HG03060 (cell line): Measurements from ENCODE around the gene SIX6.
A peak's percentile ranks its signal among the peaks of the same experiment; 100 is the strongest.

Experiments
- ATAC-seq: cut with Tn5 transposase; IDR thresholded peaks from one replicate; pipeline ENCODE4 v1.9.1; 2021; ENCODE audit warnings: low read depth, moderate number of reproducible peaks; ENCODE audit not compliant: unreplicated experiment

The SIX6 gene

DNA sequence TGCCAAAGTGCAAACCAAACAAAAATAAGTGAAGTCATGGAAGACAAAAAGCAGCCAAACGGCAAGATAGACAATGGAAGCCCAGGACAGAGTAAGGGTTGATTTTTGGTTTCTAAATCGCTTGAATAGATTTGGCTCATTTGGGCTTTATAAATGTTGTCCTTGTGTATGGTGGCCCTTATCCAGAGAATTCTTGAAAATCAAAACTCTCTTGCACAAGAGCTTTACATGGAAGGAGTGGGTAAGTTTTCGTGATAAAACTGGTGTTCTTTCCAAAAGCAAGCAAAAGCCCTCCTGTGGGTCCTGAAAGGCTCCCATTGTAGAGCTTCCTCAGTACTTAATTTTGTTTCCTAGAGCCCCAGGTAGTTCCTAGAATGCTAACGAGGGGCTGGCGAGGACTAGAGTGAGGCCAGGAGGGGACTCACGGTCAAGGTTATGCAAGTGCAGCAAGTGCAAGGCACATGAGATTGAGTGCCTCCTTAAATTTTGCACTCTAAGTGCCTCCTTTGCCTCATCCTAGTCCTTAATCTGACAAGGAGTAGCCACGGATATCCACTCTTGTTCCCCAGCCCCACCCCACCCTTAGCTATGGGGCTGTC lies 4.1 kb downstream of the SIX6 start:
- ATAC-seq, result no peak

GRCh38 chr14:60514378-60514740 lies 5.4 kb downstream of the SIX6 start:
- no peak for ATAC-seq

DNA sequence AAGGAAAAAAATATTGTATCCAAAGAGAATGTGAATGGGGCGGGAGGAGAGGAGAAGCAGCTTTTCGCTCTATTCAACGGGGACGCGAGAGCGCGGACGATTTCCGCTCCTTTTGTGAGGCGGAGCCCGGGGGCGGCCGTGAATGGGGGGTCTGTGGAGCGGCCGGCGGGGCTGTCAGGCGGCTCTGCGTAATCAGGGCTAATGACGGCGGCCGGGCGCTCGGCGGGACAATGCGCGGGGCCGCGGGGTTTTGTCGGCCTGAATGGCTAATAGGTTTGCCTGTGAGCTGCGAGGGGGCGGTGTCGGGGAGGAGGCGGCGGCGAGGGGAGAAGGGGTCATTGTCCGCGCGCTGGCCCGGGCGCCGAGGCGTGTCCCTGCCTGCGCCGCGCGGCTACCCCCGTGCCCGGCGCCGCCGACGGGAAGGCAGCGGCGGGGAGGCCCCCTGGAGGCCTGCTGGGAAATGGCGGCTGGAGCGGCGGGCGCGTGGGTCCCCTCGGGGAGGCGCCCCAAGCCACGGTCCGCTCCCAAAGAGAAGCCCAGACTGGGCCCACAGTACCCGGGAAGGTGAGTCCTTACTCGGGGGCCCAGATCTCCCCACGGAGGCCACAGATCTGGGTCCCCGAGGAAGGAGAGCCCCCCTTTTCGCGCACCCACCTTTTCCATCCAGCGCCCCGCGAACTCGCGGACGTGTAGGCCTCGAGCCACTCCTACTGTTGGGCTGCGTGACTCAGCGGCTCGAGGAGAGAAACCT lies 6.0 kb downstream of the SIX6 start:
- ATAC-seq, result no peak

- ATAC-seq, result no peak
Measured at GRCh38 chr14:60515511-60516289, 6.8 kb downstream of the SIX6 start.

GRCh38 chr14:60532442-60532841 lies 23.5 kb downstream of the SIX6 start:
- no peak for ATAC-seq

- ATAC-seq, result no peak
Measured at GRCh38 chr14:60537663-60538062, 28.7 kb downstream of the SIX6 start.

GRCh38 chr14:60544659-60545058 lies 35.7 kb downstream of the SIX6 start:
- peak; percentile 69 for ATAC-seq

GRCh38 chr14:60553808-60554207 lies 44.9 kb downstream of the SIX6 start:
- ATAC-seq, result no peak

GRCh38 chr14:60561845-60562746 lies 53.1 kb downstream of the SIX6 start:
- no peak for ATAC-seq
